Measurements from ENCODE around the gene TTC19. TPM values are rescaled to one million over a fixed set of nuclear protein-coding genes. Genes with fewer than 3 reads are reported as not detected.

The TTC19 gene
- total RNA-seq, 1 experiment from 2014 or later = 53.5 TPM

- Histone ChIP-seq H3K9me3 (ENCODE audit: insufficient read depth, low read depth) (no peaks in the 10 kb centered on the region), H3K27ac (no peak overlapping the region), H3K79me2 (ENCODE audit: low read depth) (0 out of 2 replicates have a peak, but pooled peaks cover 6% of the 10 kb centered on the region), H2AFZ (no peak overlapping the region), H3K4me2 (no peak overlapping the region), H3K27me3 (ENCODE audit: insufficient read depth, low read depth) (no peaks in the 10 kb centered on the region), H3K4me3 (no peak overlapping the region), H3K4me1 (replicated peaks; ENCODE audit: insufficient read depth) (peaks cover 20% of the 10 kb centered on the region), H3F3A (ENCODE audit: insufficient read depth, low read depth) (peaks cover 51% of the 10 kb centered on the region), H3K36me3 (ENCODE audit: low read depth) (peaks cover 38% of the 10 kb centered on the region), H3K9me2 (ENCODE audit: insufficient read depth) (no peaks in the 10 kb centered on the region), H4K20me1 (ENCODE audit: insufficient read depth) (no peaks in the 10 kb centered on the region)
- no TSS peak for BruUV-seq (replicated peaks)
- DNase-seq = no peak
- TF ChIP-seq EZH2 (IDR thresholded peaks at IDR 0.05; ENCODE audit: low read depth) = no peak
- TF ChIP-seq, protein P1, sequence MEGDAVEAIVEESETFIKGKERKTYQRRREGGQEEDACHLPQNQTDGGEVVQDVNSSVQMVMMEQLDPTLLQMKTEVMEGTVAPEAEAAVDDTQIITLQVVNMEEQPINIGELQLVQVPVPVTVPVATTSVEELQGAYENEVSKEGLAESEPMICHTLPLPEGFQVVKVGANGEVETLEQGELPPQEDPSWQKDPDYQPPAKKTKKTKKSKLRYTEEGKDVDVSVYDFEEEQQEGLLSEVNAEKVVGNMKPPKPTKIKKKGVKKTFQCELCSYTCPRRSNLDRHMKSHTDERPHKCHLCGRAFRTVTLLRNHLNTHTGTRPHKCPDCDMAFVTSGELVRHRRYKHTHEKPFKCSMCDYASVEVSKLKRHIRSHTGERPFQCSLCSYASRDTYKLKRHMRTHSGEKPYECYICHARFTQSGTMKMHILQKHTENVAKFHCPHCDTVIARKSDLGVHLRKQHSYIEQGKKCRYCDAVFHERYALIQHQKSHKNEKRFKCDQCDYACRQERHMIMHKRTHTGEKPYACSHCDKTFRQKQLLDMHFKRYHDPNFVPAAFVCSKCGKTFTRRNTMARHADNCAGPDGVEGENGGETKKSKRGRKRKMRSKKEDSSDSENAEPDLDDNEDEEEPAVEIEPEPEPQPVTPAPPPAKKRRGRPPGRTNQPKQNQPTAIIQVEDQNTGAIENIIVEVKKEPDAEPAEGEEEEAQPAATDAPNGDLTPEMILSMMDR (conservative IDR thresholded peaks at IDR 0.05) = no peak
- CTCF ChIA-PET = no interaction called here
- intact Hi-C loops (cut with micrococcal nuclease; ENCODE audit: unreplicated experiment) = no loop called here
- POLR2A ChIA-PET (ENCODE audit: unreplicated experiment) = no interaction called here
These were observed 24.3 kb downstream of the TTC19 start for GRCh38 chr17:16023881-16024280.

DNA sequence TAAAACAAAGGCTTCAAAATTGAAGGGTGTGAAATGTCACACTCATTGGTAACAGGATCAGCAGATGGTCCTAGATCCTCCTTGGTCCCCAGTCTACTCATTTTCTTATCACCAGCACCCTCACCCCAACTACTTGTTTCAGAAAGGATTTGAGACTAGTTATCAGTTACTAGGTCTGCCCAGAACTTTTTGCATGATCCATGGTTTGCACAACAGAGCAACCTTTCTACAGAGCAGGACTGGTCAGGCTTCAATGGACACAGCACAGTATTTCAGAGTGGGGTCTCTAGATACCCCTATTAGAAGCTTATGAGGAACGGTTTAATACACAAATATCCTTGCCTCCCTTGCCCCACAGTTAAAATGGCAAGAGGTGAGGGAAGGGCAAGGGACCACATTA is 25.6 kb downstream of the TTC19 start:
- Histone ChIP-seq H3K9me3 (ENCODE audit: insufficient read depth, low read depth) (no peaks in the 10 kb centered on the region), H3K36me3 (ENCODE audit: low read depth) (peaks cover 50% of the 10 kb centered on the region), H2AFZ (no peak overlapping the region), H3K79me2 (ENCODE audit: low read depth) (no peaks in the 10 kb centered on the region), H4K20me1 (ENCODE audit: insufficient read depth) (no peaks in the 10 kb centered on the region), H3K27me3 (ENCODE audit: insufficient read depth, low read depth) (no peaks in the 10 kb centered on the region), H3K9me2 (ENCODE audit: insufficient read depth) (no peaks in the 10 kb centered on the region), H3K27ac (no peak overlapping the region), H3F3A (ENCODE audit: insufficient read depth, low read depth) (peaks cover 62% of the 10 kb centered on the region), H3K4me1 (replicated peaks; ENCODE audit: insufficient read depth) (peaks cover 25% of the 10 kb centered on the region), H3K4me3 (no peak overlapping the region), H3K4me2 (no peak overlapping the region)
- no peak for DNase-seq
- no TSS peak for BruUV-seq (replicated peaks)
- TF ChIP-seq, protein P1 (conservative IDR thresholded peaks at IDR 0.05) = no peak
- TF ChIP-seq EZH2 (IDR thresholded peaks at IDR 0.05; ENCODE audit: low read depth) = no peak
- intact Hi-C loops (cut with micrococcal nuclease; ENCODE audit: unreplicated experiment) = no loop called here
- CTCF ChIA-PET = no interaction called here
- POLR2A ChIA-PET (ENCODE audit: unreplicated experiment) = interaction anchor here (0.6 kb wide), 1 partner anchor 16 kb away, joined by 4 read pairs; no protein-coding TSS in a partner anchor

DNA sequence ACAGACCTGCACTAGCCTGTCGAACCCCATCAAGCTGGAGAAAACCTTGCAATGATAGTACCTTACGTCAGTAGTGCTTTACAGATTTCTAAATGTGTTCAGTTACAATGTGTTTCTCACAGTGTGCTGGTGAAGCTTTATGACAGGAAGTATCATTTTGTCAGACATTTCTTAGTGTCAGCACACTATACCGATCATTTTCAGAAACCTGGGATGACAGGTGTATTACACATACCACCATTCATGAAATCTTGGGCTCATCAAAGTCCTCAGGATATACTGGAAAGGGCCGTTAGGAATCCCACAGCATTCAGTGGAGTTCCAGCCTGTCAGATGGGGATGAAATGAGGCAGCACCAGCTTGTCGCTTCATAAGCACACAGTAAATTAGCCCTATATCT is 27.3 kb downstream of the TTC19 start:
- BruUV-seq (replicated peaks) = no TSS peak
- CTCF ChIA-PET = interaction anchor here (0.6 kb wide), 1 partner anchor 182 kb away, joined by 4 read pairs; no protein-coding TSS in a partner anchor

More for the DNA sequence above, 27.3 kb downstream of the TTC19 start:
- no peak overlapping the region for H3K4me2 ChIP-seq
- no peak for TF ChIP-seq EZH2 (IDR thresholded peaks at IDR 0.05; ENCODE audit: low read depth)
- TF ChIP-seq, protein P1 (conservative IDR thresholded peaks at IDR 0.05) = no peak
- peak overlapping the region; percentile 97 for H3K27ac ChIP-seq
- peaks cover 25% of the 10 kb centered on the region for H3K4me1 ChIP-seq (replicated peaks; ENCODE audit: insufficient read depth)
- H3K36me3 ChIP-seq (ENCODE audit: low read depth) = peaks cover 61% of the 10 kb centered on the region
- POLR2A ChIA-PET (ENCODE audit: unreplicated experiment) = no interaction called here
- no peaks in the 10 kb centered on the region for H3K9me3 ChIP-seq (ENCODE audit: insufficient read depth, low read depth)
- H4K20me1 ChIP-seq (ENCODE audit: insufficient read depth) = no peaks in the 10 kb centered on the region
- no peak overlapping the region for H2AFZ ChIP-seq
- no peak for DNase-seq
- intact Hi-C loops (cut with micrococcal nuclease; ENCODE audit: unreplicated experiment) = no loop called here
- no peak overlapping the region for H3K4me3 ChIP-seq
- H3F3A ChIP-seq (ENCODE audit: insufficient read depth, low read depth) = peaks cover 71% of the 10 kb centered on the region
- H3K9me2 ChIP-seq (ENCODE audit: insufficient read depth) = no peaks in the 10 kb centered on the region
- no peaks in the 10 kb centered on the region for H3K27me3 ChIP-seq (ENCODE audit: insufficient read depth, low read depth)
- H3K79me2 ChIP-seq (ENCODE audit: low read depth) = 0 out of 2 replicates have a peak, but pooled peaks cover 3% of the 10 kb centered on the region
